Measurements from ENCODE around the gene IER5.

- TF ChIP-seq FOXP2 (optimal IDR thresholded peaks at IDR 0.05; ENCODE audit: control extremely low read depth, extremely low read length, insufficient read depth) = no peak
- TF ChIP-seq POLR2AphosphoS5 (IDR thresholded peaks at IDR 0.05; ENCODE audit: borderline replicate concordance, low read depth, low read length) = no peak
- TF ChIP-seq EZH2 (IDR thresholded peaks at IDR 0.05) = no peak
Observed at GRCh38 chr1:181097242-181097641, 8.7 kb downstream of the IER5 start.
